ENCODE data around the gene PRKCA.

GRCh38 chr17:66579556-66579955 is 277.1 kb downstream of the PRKCA start:
- TF ChIP-seq GATA1 (IDR thresholded peaks at IDR 0.05; ENCODE audit: low read depth, low read length), result no peak
- TF ChIP-seq POLR2A (IDR thresholded peaks at IDR 0.05; ENCODE audit: low read length), result no peak

Measured in erythroblast (primary cell).